Measurements from ENCODE around the gene MCCC2. TPM values are rescaled to one million over a fixed set of nuclear protein-coding genes. Genes with fewer than 3 reads are reported as not detected.

MCCC2 gene
- total RNA-seq, 4 donors from 2014 or later = 32.8 to 73.5 (median 37.4) TPM

DNA sequence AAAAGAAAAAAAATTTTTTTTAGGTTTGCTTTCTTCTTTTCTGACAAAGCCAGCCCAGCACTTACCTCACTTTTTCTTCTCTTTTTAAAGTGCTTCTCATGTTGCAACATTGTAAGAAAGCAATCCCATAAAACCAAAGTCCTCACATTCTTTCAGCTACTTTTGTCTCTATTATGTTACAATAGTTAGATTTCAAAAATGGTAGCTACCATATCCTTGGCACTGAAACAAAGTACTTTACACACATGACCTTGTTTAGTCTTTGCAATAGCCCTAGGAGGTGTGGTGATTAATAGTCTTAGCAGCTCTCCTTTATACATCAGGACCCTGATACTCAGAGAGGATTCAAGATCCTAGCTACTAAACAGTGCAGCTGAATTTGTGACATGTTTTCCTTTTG lies 108.5 kb downstream of the MCCC2 start:
- no peak for ATAC-seq (ENCODE audit: low FRiP score)
- DNase-seq (ENCODE audit: low spot score) = no peak
- TF ChIP-seq, protein P1, sequence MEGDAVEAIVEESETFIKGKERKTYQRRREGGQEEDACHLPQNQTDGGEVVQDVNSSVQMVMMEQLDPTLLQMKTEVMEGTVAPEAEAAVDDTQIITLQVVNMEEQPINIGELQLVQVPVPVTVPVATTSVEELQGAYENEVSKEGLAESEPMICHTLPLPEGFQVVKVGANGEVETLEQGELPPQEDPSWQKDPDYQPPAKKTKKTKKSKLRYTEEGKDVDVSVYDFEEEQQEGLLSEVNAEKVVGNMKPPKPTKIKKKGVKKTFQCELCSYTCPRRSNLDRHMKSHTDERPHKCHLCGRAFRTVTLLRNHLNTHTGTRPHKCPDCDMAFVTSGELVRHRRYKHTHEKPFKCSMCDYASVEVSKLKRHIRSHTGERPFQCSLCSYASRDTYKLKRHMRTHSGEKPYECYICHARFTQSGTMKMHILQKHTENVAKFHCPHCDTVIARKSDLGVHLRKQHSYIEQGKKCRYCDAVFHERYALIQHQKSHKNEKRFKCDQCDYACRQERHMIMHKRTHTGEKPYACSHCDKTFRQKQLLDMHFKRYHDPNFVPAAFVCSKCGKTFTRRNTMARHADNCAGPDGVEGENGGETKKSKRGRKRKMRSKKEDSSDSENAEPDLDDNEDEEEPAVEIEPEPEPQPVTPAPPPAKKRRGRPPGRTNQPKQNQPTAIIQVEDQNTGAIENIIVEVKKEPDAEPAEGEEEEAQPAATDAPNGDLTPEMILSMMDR (IDR thresholded peaks at IDR 0.05) = no peak

- no peak for ATAC-seq (ENCODE audit: low FRiP score)
- TF ChIP-seq, protein P1 (IDR thresholded peaks at IDR 0.05) = no peak
- no peak for DNase-seq (ENCODE audit: low spot score)
These were observed 110.8 kb downstream of the MCCC2 start for GRCh38 chr5:71697967-71698366.

DNA sequence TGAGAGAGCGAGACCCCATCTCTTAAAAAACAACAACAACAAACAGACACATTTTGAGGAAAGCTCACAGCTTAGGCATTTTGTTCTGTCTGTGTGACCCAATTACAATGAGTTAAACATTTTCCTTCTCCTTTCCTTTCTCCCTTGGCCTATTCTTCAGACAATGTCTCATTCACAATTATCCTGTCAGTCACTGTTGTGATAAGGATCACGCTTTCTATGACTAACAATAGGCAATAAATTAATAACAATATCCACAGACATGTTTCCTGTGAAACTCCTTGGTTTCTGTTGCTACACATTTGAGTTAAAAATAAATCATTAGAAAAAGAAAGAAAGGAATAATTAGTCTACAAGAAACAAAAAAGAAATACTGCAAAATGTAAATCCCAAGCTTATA lies 112.1 kb downstream of the MCCC2 start:
- TF ChIP-seq, protein P1 (IDR thresholded peaks at IDR 0.05) = no peak
- DNase-seq (ENCODE audit: low spot score) = no peak
- no peak for ATAC-seq (ENCODE audit: low FRiP score)

- ATAC-seq (ENCODE audit: low FRiP score) (no peak), DNase-seq (ENCODE audit: low spot score) (no peak)
- TF ChIP-seq, protein P1 (IDR thresholded peaks at IDR 0.05) = no peak
These were observed 112.6 kb downstream of the MCCC2 start for GRCh38 chr5:71699751-71700150.

- ATAC-seq (ENCODE audit: low FRiP score) = no peak
These were observed 113.7 kb downstream of the MCCC2 start for GRCh38 chr5:71700803-71701202.

DNA sequence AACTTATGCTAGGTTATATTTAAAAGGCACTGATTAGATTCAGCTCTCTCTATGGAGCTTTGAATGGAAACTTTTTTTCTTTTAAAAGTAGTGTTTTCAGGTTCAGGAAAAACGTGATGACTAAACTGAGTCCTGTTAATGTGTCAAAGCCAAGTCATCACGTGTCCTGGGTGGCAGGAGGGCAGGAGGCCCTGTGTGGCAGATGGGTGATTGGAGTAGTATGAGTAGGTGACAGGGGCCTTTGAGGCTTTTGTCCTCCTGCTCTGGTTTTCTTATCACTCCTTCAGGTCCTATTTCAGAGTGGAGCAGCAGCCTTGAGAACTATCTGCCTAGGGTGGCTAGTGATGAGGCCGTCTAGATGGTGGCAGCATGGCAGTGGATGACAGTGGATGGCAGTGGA lies 114.3 kb downstream of the MCCC2 start:
- TF ChIP-seq, protein P1 (IDR thresholded peaks at IDR 0.05) = no peak
- DNase-seq (ENCODE audit: low spot score) (no peak), ATAC-seq (ENCODE audit: low FRiP score) (no peak)

More at GRCh38 chr5:71700803-71701202, 113.7 kb downstream of the MCCC2 start:
- DNase-seq (ENCODE audit: low spot score) = no peak
- TF ChIP-seq, protein P1 (IDR thresholded peaks at IDR 0.05) = no peak

GRCh38 chr5:71703941-71704340 lies 116.8 kb downstream of the MCCC2 start:
- TF ChIP-seq, protein P1 (IDR thresholded peaks at IDR 0.05) = no peak
- no peak for DNase-seq (ENCODE audit: low spot score)
- ATAC-seq (ENCODE audit: low FRiP score) = no peak
